ENCODE data around the gene PAX9. TPM values are rescaled to one million over a fixed set of nuclear protein-coding genes. Genes with fewer than 3 reads are reported as not detected.

Gene PAX9
- total RNA-seq, 4 donors from 2014 or later = 1.3 to 6.0 (median 3.2) TPM

DNA sequence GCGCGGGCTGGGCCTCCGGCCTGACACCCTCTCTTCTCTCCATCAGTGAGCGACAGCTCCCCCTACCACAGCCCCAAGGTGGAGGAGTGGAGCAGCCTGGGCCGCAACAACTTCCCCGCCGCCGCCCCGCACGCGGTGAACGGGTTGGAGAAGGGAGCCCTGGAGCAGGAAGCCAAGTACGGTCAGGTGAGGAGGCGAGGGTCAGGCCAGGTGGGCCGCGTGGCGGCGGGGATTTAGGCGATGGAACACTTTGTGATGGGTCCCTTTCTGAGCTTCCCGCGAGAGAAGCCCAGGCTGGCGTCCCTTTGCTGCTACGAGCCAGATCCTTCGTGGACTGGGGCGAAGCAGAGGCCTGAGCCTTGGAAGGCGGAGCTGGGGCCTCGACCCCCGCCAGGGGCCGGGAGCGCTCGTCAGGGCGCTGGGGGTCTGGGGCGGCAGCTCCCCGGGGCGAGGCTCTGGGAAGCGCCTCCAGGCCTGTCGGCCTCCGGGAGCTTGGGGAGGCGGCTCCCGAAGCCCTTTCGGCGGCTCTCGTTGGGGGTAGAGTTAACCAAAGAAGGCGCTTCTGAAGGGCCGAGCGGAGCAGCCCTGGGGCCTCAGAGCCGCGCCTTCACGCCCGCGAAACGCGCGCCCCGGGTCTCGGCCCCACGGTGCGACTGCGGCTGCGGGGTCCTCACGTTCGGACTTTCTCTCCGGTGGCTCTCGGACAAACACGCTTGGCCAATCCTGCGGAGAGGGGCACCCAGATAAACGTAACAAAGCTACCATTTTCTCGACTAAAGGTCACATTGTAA is 5.0 kb downstream of the PAX9 start:
- peaks cover 0 to 95% of the 10 kb centered on the region in 2 donors for H3K27me3 ChIP-seq
- TF ChIP-seq POLR2A (IDR thresholded peaks at IDR 0.05) = no peak
- no peak for TF ChIP-seq EP300 (IDR thresholded peaks at IDR 0.05)
- TF ChIP-seq, protein P1, sequence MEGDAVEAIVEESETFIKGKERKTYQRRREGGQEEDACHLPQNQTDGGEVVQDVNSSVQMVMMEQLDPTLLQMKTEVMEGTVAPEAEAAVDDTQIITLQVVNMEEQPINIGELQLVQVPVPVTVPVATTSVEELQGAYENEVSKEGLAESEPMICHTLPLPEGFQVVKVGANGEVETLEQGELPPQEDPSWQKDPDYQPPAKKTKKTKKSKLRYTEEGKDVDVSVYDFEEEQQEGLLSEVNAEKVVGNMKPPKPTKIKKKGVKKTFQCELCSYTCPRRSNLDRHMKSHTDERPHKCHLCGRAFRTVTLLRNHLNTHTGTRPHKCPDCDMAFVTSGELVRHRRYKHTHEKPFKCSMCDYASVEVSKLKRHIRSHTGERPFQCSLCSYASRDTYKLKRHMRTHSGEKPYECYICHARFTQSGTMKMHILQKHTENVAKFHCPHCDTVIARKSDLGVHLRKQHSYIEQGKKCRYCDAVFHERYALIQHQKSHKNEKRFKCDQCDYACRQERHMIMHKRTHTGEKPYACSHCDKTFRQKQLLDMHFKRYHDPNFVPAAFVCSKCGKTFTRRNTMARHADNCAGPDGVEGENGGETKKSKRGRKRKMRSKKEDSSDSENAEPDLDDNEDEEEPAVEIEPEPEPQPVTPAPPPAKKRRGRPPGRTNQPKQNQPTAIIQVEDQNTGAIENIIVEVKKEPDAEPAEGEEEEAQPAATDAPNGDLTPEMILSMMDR (IDR thresholded peaks at IDR 0.05) = no peak
- no peak for DNase-seq (ENCODE audit: low spot score in 2 of 2)
- 29 to 35% methylated on average over 46 to 63 of the region's 68 CpGs for WGBS, 2 donors
- H3K4me3 ChIP-seq = peak overlapping the region in 1 of 4 donors; percentile 5
- H3K4me1 ChIP-seq = peaks cover 0 to 39% (median 22%) of the 10 kb centered on the region in 4 donors
- H3K36me3 ChIP-seq = no peaks in the 10 kb centered on the region
- no peak overlapping the region for H3K27ac ChIP-seq
- H3K9me3 ChIP-seq = no peaks in the 10 kb centered on the region

DNA sequence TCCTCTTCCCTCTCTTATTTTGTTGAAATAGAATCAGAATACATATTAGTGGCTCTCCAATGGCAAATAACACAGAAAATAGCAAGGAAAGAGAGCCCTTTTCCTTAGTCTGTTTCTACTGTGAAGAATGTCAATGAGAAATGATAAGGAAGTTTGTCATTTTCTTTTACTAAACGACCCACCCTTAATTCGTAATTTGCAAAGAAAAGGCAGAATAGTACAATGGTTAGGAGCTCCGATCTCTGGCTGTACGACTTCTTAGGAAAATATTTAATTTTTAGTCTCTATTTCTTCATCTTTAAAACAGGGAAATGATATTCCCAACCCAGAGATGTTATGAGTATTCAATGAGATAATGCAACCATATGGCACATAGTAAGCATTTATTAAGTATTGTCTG is 6.0 kb downstream of the PAX9 start:
- TF ChIP-seq EP300 (IDR thresholded peaks at IDR 0.05) = no peak
- TF ChIP-seq POLR2A (IDR thresholded peaks at IDR 0.05) = no peak
- TF ChIP-seq, protein P1 (IDR thresholded peaks at IDR 0.05) = no peak
- H3K9me3 ChIP-seq = no peaks in the 10 kb centered on the region
- no peak overlapping the region for H3K4me3 ChIP-seq
- WGBS, 2 donors = 39 to 41% methylated on average over 4 of the region's 4 CpGs
- no peak for DNase-seq (ENCODE audit: low spot score in 2 of 2)
- H3K27ac ChIP-seq = no peak overlapping the region
- peaks cover 0 to 87% of the 10 kb centered on the region in 2 donors for H3K27me3 ChIP-seq
- no peaks in the 10 kb centered on the region for H3K36me3 ChIP-seq
- peaks cover 0 to 29% (median 13%) of the 10 kb centered on the region in 4 donors for H3K4me1 ChIP-seq

- no peak overlapping the region for H3K4me3 ChIP-seq
- H3K9me3 ChIP-seq = no peaks in the 10 kb centered on the region
- no peaks in the 10 kb centered on the region for H3K36me3 ChIP-seq
- peaks cover 0 to 10% (median 0%) of the 10 kb centered on the region in 4 donors for H3K4me1 ChIP-seq
- peaks cover 0 to 83% of the 10 kb centered on the region in 2 donors for H3K27me3 ChIP-seq
- no peak overlapping the region for H3K27ac ChIP-seq
- no peak for DNase-seq (ENCODE audit: low spot score in 2 of 2)
- WGBS, 2 donors = 58 to 74% methylated on average over 3 of the region's 3 CpGs
- TF ChIP-seq EP300 (IDR thresholded peaks at IDR 0.05) = no peak
These were observed 9.5 kb downstream of the PAX9 start for GRCh38 chr14:36671149-36671548.

- no peak overlapping the region for H3K27ac ChIP-seq
- no peak overlapping the region for H3K4me3 ChIP-seq
- H3K36me3 ChIP-seq = no peaks in the 10 kb centered on the region
- TF ChIP-seq, protein P1 (IDR thresholded peaks at IDR 0.05) = no peak
- no peak for TF ChIP-seq POLR2A (IDR thresholded peaks at IDR 0.05)
- no peak for TF ChIP-seq EP300 (IDR thresholded peaks at IDR 0.05)
- H3K9me3 ChIP-seq = no peaks in the 10 kb centered on the region
- no peak for DNase-seq (ENCODE audit: low spot score in 2 of 2)
- 87 to 90% methylated on average over 4 of the region's 4 CpGs for WGBS, 2 donors
- H3K27me3 ChIP-seq = peaks cover 0 to 76% of the 10 kb centered on the region in 2 donors
- peaks cover 0 to under 1% (median 0%) of the 10 kb centered on the region in 4 donors for H3K4me1 ChIP-seq
These were observed 10.4 kb downstream of the PAX9 start for GRCh38 chr14:36672095-36672494.

DNA sequence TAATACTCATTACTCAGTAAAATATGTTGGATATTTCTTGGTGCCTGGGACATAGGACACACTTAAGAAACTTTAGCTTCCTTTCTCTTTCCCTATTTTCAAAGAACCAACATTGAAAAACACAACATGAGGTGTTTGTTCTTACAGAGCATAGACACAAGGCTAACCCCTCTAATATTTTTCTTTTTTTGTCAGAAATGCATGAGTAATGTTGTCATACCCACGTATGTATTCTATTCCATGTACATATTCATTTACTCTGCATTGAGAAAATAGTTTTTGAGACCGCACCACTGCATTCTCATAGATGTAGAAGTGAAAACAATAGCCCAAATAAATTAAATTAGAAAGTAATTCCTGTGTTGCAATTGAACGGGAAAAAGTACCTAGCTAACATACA is 13.0 kb downstream of the PAX9 start:
- no peak for DNase-seq (ENCODE audit: low spot score in 2 of 2)
- Histone ChIP-seq H3K36me3 (no peaks in the 10 kb centered on the region), H3K4me3 (no peak overlapping the region), H3K4me1 (no peaks in the 10 kb centered on the region), H3K27me3 (peaks cover 0 to 51% of the 10 kb centered on the region in 2 donors), H3K27ac (no peak overlapping the region), H3K9me3 (no peaks in the 10 kb centered on the region)
- WGBS, 2 donors = 84 to 86% methylated on average over 3 of the region's 3 CpGs
- TF ChIP-seq EP300 (IDR thresholded peaks at IDR 0.05) (no peak), POLR2A (IDR thresholded peaks at IDR 0.05) (no peak)
- TF ChIP-seq, protein P1 (IDR thresholded peaks at IDR 0.05) = no peak

All from tibial nerve (tissue), 4 donors.